H9 (cell line): ENCODE data around the gene DYNC2LI1. TPM values are rescaled to one million over a fixed set of nuclear protein-coding genes. Genes with fewer than 3 reads are reported as not detected.

Source experiments
- DNase-seq: peaks from one replicate; pipeline ENCODE4 v3.0.0-alpha.2; 2017
- H2AFZ ChIP-seq: one replicate; pipeline ENCODE4 v1.6.1; 2013; ENCODE audit warnings: mild to moderate bottlenecking, low read length, control low read depth, moderate library complexity
- H2AK5ac ChIP-seq: 2 replicates; pipeline ENCODE4 v1.6.1; 2013; ENCODE audit warnings: low read length, control low read depth, mixed read lengths; ENCODE audit not compliant: insufficient read length
- H2BK120ac ChIP-seq: one replicate; pipeline ENCODE4 v1.6.1; 2013; ENCODE audit warnings: low read depth, mild to moderate bottlenecking, low read length, control low read depth, inconsistent platforms; ENCODE audit not compliant: poor library complexity, severe bottlenecking
- H2BK12ac ChIP-seq: 2 replicates; pipeline ENCODE4 v1.6.1; 2013; ENCODE audit warnings: low read length, control low read depth, mixed read lengths, low read depth; ENCODE audit not compliant: insufficient read length
- H2BK15ac ChIP-seq: 2 replicates; pipeline ENCODE4 v1.6.1; 2013; ENCODE audit warnings: low read depth, low read length, control low read depth
- H2BK20ac ChIP-seq: one replicate; pipeline ENCODE4 v1.6.1; 2013; ENCODE audit warnings: low read depth, mild to moderate bottlenecking, low read length, control low read depth, inconsistent platforms; ENCODE audit not compliant: poor library complexity, severe bottlenecking
- H2BK5ac ChIP-seq: 2 replicates; pipeline ENCODE4 v1.6.1; 2013; ENCODE audit warnings: low read length, control low read depth, mixed read lengths; ENCODE audit not compliant: insufficient read length
- H3K14ac ChIP-seq: 2 replicates; pipeline ENCODE4 v1.6.1; 2013; ENCODE audit warnings: low read length, control low read depth; ENCODE audit not compliant: insufficient read depth
- H3K18ac ChIP-seq: 2 replicates; pipeline ENCODE4 v1.6.1; 2013; ENCODE audit warnings: low read depth, mild to moderate bottlenecking, mixed read lengths, low read length, control low read depth; ENCODE audit not compliant: insufficient read length
- H3K23ac ChIP-seq: 2 replicates; pipeline ENCODE4 v1.6.1; 2013; ENCODE audit warnings: low read length, control low read depth, mixed read lengths, low read depth; ENCODE audit not compliant: insufficient read length
- H3K23me2 ChIP-seq: 2 replicates; pipeline ENCODE4 v1.6.1; 2013; ENCODE audit warnings: low read depth, mild to moderate bottlenecking, mixed read lengths, low read length, control low read depth; ENCODE audit not compliant: insufficient read length, poor library complexity, severe bottlenecking
- H3K27ac ChIP-seq: 2 replicates; pipeline ENCODE4 v1.5.1; 2013; ENCODE audit warnings: low read length, control low read depth, mixed read lengths, low read depth; ENCODE audit not compliant: insufficient read length
- H3K27me3 ChIP-seq: 2 replicates; pipeline ENCODE4 v1.6.1; 2013; ENCODE audit warnings: low read length, control low read depth, inconsistent platforms; ENCODE audit not compliant: insufficient read depth
- H3K4ac ChIP-seq: 2 replicates; pipeline ENCODE4 v1.6.1; 2013; ENCODE audit warnings: low read depth, mild to moderate bottlenecking, control low read depth, inconsistent platforms, low read length, moderate library complexity
- H3K4me1 ChIP-seq: 2 replicates; pipeline ENCODE4 v1.6.1; 2013; ENCODE audit warnings: low read length, control low read depth, inconsistent platforms; ENCODE audit not compliant: insufficient read depth
- H3K4me2 ChIP-seq: 2 replicates; pipeline ENCODE4 v1.6.1; 2013; ENCODE audit warnings: low read length, control low read depth, mixed read lengths; ENCODE audit not compliant: insufficient read length, insufficient read depth
- H3K56ac ChIP-seq: 2 replicates; pipeline ENCODE4 v1.6.1; 2013; ENCODE audit warnings: low read depth, mild to moderate bottlenecking, mixed read lengths, low read length, control low read depth; ENCODE audit not compliant: insufficient read length
- H3K79me1 ChIP-seq: 2 replicates; pipeline ENCODE4 v1.6.1; 2013; ENCODE audit warnings: low read depth, mild to moderate bottlenecking, moderate library complexity, low read length, control low read depth, inconsistent platforms; ENCODE audit not compliant: insufficient read depth, poor library complexity, severe bottlenecking
- H3K79me2 ChIP-seq: 2 replicates; pipeline ENCODE4 v1.6.1; 2013; ENCODE audit warnings: low read length, control low read depth, inconsistent platforms; ENCODE audit not compliant: insufficient read depth
- H3K9ac ChIP-seq: 2 replicates; pipeline ENCODE4 v1.6.1; 2013; ENCODE audit warnings: low read length, control low read depth, mixed read lengths; ENCODE audit not compliant: insufficient read length; ENCODE audit errors: extremely low read depth
- H3K9me3 ChIP-seq: one replicate; pipeline ENCODE4 v1.6.1; 2013; ENCODE audit warnings: low read depth, low read length, inconsistent platforms; ENCODE audit not compliant: control insufficient read depth
- H3T11ph ChIP-seq: one replicate; pipeline ENCODE4 v1.6.1; 2013; ENCODE audit warnings: mild to moderate bottlenecking, low read length, control low read depth, inconsistent platforms
- H4K20me1 ChIP-seq: one replicate; pipeline ENCODE4 v1.6.1; 2013; ENCODE audit not compliant: control insufficient read depth, insufficient read length, insufficient read depth
- H4K5ac ChIP-seq: 2 replicates; pipeline ENCODE4 v1.6.1; 2013; ENCODE audit warnings: low read depth, mild to moderate bottlenecking, mixed read lengths, low read length, control low read depth; ENCODE audit not compliant: insufficient read length
- H4K8ac ChIP-seq: replicated peaks from 2 replicates; pipeline ENCODE4 v1.6.1; 2013; ENCODE audit warnings: low read length, control low read depth, mixed read lengths, low read depth; ENCODE audit not compliant: insufficient read length
- H4K91ac ChIP-seq: 2 replicates; pipeline ENCODE4 v1.6.1; 2013; ENCODE audit warnings: low read depth, mild to moderate bottlenecking, moderate library complexity, mixed read lengths, low read length, control low read depth; ENCODE audit not compliant: insufficient read length
- H3K27ac Mint-ChIP-seq, 3 experiments: 2 replicates in 2 of 3; 3 replicates in 1 of 3; pipeline ENCODE4 v1.8.0; 2020 to 2021; ENCODE audit warnings: mixed read lengths in 3 of 3, mild to moderate bottlenecking in 1 of 3, moderate library complexity in 1 of 3
- H3K27me3 Mint-ChIP-seq: 2 replicates; pipeline ENCODE4 v1.8.0; 2021; ENCODE audit warnings: low read depth, mild to moderate bottlenecking, moderate library complexity, mixed read lengths
- H3K36me3 Mint-ChIP-seq, 3 experiments: 2 replicates in 2 of 3; 3 replicates in 1 of 3; pipeline ENCODE4 v1.8.0; 2020 to 2021; ENCODE audit warnings: low read depth in 3 of 3, mixed read lengths in 3 of 3; ENCODE audit not compliant: insufficient read depth in 1 of 3
- H3K4me1 Mint-ChIP-seq, 2 experiments: 2 replicates each; pipeline ENCODE4 v1.8.0; 2020; ENCODE audit warnings: mixed read lengths in 2 of 2
- H3K4me3 Mint-ChIP-seq, 2 experiments: 2 replicates in 1 of 2; 3 replicates in 1 of 2; pipeline ENCODE4 v1.8.0; 2020 to 2021; ENCODE audit warnings: mild to moderate bottlenecking in 2 of 2, mixed read lengths in 2 of 2, moderate library complexity in 1 of 2
- H3K9me3 Mint-ChIP-seq, 2 experiments: 2 replicates in 1 of 2; 3 replicates in 1 of 2; pipeline ENCODE4 v1.8.0; 2020; ENCODE audit warnings: mild to moderate bottlenecking in 2 of 2, mixed read lengths in 2 of 2, moderate library complexity in 1 of 2
- total RNA-seq: library from RNA; stranded (reverse); gene quantifications from 2 replicates; pipeline ENCODE4 v1.2.1, GENCODE V29; 2021
- TF ChIP-seq, protein P1 (sequence below): fragments of 200-600 bp; sonication (generic); conservative IDR thresholded peaks from 3 replicates; pipeline ENCODE4 v1.8.0; 2021; ENCODE audit warnings: antibody characterized with exemption, mild to moderate bottlenecking

The DYNC2LI1 gene
- total RNA-seq, 1 experiment from 2014 or later, result 8.5 TPM

DNA sequence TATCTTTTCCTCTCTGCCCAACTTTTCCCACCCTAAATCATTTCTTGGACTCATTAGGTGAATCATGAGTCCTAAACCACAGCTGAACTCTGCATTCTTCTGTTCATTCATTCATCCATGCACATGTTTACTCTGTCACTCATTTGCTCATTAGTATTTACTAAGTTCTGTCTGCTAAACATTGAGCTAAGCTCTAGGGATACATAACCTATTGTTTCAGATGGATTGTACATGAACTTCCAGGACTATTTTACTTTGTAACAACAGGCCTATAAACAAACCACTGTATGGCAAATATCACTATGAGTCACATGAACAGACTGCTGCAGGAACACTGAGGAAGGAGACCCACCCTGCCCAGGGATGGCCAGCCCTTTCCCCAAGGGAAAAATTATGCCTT is 14.6 kb upstream of the DYNC2LI1 start:
- Histone ChIP-seq H4K91ac (no peak overlapping the region), H3K18ac (no peak overlapping the region), H2AK5ac (no peak overlapping the region), H3K56ac (no peak overlapping the region), H3K79me2 (no peaks in the 10 kb centered on the region), H3K27ac (no peak overlapping the region), H3K23ac (no peak overlapping the region), H4K8ac (no peak overlapping the region), H2BK20ac (no peak overlapping the region), H2BK5ac (no peak overlapping the region), H2BK15ac (no peak overlapping the region), H3K27me3 (no peaks in the 10 kb centered on the region), H4K20me1 (no peaks in the 10 kb centered on the region), H3K9me3 (no peaks in the 10 kb centered on the region), H2BK12ac (no peak overlapping the region), H2BK120ac (no peak overlapping the region), H4K5ac (no peak overlapping the region), H3K14ac (no peak overlapping the region), H3K9ac (no peak overlapping the region), H3K23me2 (no peaks in the 10 kb centered on the region), H3K4me2 (no peak overlapping the region), H3K79me1 (no peaks in the 10 kb centered on the region), H3T11ph (no peak overlapping the region), H3K4ac (no peak overlapping the region), H2AFZ (no peak overlapping the region), H3K4me1 (no peaks in the 10 kb centered on the region)
- Mint-ChIP-seq H3K9me3 (no peaks in the 10 kb centered on the region), H3K27me3 (no peaks in the 10 kb centered on the region), H3K36me3 (peaks cover 2 to 4% (median 2%) of the 10 kb centered on the region in 3 experiments; a peak in 3 of 7 replicates), H3K4me3 (no peak overlapping the region), H3K4me1 (peaks cover 2 to 8% of the 10 kb centered on the region in 2 experiments), H3K27ac (0 out of 7 replicates have a peak overlapping the region, but pooled peaks of 1 of the 3 experiments have one; percentile 44)
- no peak for DNase-seq
- TF ChIP-seq, protein P1, sequence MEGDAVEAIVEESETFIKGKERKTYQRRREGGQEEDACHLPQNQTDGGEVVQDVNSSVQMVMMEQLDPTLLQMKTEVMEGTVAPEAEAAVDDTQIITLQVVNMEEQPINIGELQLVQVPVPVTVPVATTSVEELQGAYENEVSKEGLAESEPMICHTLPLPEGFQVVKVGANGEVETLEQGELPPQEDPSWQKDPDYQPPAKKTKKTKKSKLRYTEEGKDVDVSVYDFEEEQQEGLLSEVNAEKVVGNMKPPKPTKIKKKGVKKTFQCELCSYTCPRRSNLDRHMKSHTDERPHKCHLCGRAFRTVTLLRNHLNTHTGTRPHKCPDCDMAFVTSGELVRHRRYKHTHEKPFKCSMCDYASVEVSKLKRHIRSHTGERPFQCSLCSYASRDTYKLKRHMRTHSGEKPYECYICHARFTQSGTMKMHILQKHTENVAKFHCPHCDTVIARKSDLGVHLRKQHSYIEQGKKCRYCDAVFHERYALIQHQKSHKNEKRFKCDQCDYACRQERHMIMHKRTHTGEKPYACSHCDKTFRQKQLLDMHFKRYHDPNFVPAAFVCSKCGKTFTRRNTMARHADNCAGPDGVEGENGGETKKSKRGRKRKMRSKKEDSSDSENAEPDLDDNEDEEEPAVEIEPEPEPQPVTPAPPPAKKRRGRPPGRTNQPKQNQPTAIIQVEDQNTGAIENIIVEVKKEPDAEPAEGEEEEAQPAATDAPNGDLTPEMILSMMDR, result no peak
